GM12872 (cell line): Measurements from ENCODE around the gene PRRG3.

ENCODE experiments used
- TF ChIP-seq, protein P1 (sequence below): IDR thresholded peaks from 3 replicates; pipeline ENCODE4 v1.5.1; 2011; ENCODE audit warnings: low read depth, mild to moderate bottlenecking, low read length, moderate library complexity; ENCODE audit not compliant: insufficient read depth

PRRG3 gene

DNA sequence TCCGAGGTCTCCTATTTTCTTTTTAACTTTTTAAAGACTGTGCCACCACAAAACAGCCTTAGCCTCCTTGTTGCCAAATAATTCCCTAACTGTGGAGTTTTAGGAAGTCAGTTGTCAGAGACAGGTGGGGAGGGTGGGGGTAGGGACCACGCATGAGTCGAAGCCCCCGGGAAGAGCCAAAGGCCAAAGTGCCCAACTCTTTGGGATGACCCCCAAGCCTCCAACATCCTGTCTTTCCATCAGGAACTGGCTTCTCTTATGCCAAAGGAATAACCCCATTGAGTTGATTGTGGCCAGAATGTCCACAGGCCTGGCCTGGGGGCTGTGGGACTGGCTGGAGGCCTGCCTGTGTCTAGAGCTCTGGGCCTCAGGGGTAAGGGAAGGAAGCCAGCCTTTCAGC is 5.8 kb downstream of the PRRG3 start:
- TF ChIP-seq, protein P1, sequence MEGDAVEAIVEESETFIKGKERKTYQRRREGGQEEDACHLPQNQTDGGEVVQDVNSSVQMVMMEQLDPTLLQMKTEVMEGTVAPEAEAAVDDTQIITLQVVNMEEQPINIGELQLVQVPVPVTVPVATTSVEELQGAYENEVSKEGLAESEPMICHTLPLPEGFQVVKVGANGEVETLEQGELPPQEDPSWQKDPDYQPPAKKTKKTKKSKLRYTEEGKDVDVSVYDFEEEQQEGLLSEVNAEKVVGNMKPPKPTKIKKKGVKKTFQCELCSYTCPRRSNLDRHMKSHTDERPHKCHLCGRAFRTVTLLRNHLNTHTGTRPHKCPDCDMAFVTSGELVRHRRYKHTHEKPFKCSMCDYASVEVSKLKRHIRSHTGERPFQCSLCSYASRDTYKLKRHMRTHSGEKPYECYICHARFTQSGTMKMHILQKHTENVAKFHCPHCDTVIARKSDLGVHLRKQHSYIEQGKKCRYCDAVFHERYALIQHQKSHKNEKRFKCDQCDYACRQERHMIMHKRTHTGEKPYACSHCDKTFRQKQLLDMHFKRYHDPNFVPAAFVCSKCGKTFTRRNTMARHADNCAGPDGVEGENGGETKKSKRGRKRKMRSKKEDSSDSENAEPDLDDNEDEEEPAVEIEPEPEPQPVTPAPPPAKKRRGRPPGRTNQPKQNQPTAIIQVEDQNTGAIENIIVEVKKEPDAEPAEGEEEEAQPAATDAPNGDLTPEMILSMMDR = no peak

DNA sequence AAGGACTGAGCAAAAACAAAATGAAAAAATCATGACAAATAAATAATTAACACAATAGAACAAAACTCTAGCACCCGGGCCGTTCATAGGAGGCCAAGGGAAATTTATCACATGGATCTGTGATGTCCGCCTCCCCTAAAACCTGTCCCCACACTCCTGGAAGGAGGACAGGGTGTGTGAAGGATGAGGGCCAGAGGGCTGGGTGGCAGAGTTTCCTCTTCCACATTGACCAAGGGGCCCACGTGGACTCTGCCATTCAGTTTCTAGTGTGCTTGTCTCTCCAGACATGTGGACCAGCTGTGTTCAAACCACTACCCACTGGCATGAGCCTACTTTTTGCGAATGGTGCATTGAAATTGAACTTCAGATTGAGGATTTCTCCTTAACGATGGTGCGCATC is 6.3 kb downstream of the PRRG3 start:
- TF ChIP-seq, protein P1 = no peak

DNA sequence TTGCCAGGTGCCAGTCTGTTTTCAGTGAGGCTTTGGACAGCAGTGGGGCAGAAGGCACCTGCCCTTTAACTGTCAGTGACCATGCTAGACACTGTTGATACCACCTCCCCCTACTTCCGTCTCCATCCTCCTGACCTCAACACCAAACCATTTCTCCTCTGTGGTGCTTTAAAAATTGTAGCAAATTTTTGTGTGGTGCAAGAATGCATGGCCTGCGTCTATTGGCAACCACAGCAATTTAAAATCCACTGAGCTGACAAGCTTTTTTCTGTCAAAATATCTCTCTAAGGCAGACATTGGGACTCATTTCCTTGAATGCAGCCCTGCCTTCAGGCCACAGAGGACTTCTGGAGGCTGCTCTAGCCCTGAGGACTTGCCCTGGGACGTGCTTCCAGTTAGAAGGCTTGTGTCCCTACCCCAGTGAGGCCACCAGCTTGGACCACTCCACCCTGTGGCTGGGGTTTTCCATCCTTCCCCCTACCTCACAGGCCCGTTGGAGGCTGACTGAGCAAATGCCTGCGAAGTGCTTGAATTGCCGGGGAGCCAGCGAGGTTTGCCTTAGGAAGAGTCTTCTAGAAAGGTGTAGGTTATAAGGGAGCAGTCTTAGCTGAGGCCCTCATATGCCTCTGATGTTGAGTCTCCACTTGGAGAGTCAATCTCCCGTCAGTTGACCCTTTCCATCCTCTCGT is 6.9 kb downstream of the PRRG3 start:
- TF ChIP-seq, protein P1 = no peak

DNA sequence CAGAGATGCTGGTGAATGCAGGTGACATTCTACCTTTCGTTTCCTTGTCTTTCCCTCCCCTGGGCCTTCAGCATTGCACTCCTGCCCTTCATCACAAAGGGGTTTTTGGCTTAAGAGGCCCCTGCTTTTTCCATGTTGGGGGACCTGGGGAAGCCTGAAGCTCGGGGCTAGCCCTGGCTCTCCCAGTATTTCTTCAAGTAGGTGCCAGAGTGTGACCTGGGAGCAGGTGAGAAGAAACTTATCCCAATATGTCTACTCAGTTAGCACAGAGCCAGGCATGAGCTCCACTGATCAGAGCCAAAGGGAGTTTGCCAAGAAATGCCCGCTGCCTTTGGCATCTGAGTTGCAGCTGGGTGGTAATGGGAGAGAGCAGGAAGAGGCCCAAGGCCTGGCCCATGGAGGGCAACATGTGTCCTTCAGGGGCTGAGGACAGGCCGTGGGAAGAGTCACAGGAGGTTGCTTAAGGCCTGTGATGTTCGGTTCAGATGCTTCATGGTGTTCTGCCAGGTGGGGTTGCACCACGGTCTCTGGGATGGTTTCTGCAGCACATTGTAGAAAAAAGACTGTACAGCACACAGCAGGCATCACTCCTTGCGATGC is 7.6 kb downstream of the PRRG3 start:
- TF ChIP-seq, protein P1 = no peak

DNA sequence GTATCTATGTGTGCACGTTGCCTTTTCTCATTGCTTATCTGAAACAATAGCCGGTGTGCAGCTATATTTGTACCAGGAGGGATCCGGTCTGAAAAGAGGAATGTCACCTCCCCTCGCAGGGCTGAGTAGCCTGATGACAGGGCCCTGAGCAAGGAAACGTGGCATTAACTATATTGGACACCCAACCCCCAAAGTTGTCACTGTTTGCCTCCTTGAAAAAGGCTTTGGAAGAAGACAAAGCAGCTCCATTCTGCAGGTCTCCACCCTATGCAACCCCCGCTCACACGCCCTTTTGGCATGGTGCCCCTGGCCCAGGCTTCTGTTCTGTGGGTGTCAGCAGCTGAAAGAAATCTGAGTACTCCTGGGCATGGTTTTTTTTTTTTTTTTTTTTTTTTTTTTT is 8.2 kb downstream of the PRRG3 start:
- TF ChIP-seq, protein P1 = no peak

DNA sequence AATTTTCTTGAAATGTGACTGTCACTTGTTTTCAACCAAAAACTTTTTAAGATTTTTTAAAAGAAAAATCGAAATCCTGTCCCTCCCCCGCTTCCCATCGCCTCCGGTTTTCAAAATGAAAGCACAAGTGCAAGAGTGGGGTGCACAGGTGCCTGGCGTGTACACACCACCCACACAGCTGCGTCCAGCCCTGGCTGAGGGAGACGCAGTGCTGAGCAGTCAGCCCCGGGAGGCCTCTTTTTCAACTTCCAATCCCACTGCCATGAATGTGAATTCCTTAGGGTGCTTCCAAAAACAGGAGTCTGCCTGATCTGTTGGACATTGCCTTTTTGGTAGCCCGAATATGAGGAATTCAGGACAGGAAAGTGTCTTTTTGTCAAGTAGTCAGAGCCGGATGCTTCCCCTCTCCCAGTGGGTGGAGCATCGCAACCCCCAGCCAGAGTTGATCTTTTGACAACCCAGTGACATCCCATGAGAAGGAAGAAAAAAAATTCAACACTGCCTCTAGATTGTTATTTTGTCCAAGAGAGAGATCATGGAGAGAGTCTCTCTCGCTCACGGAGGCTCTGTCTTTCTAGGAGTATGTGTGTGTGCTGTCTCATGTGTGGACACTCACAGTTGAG is 8.9 kb downstream of the PRRG3 start:
- TF ChIP-seq, protein P1 = no peak

DNA sequence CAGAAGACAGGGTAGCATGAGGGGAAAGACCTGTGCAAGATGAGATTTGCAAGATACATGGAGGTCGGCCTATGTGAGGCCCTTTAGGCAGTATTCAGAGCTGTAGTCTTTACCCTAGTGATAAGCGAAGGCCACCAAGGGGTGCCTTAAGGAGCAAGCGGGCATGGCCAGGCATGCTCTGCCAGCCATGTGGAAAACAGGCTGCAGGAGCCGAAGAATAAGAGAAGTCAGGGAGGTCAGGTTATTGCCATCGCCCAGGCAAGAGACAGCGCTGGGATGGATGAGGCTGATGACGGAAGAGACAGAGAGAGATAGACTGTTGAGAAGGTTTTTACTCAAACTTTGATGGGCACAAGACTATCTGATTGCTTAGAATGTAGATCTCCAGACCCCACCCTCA is 13.6 kb downstream of the PRRG3 start:
- TF ChIP-seq, protein P1 = no peak
